ENCODE measurements around the gene CUBN. TPM values are rescaled to one million over a fixed set of nuclear protein-coding genes. Genes with fewer than 3 reads are reported as not detected.

CUBN gene
- total and polyA plus RNA-seq, 2 experiments from 2014 or later = 0.41 to 0.65 TPM

GRCh38 chr10:17144757-17145156, 15.1 kb upstream of the CUBN start:
- Histone ChIP-seq H3K36me3 (ENCODE audit: low read depth) (no peaks in the 10 kb centered on the region), H3K9ac (no peak overlapping the region), H4K20me1 (ENCODE audit: insufficient read depth) (no peaks in the 10 kb centered on the region), H3K4me2 (ENCODE audit: unreplicated experiment) (no peak overlapping the region), H3F3A (ENCODE audit: insufficient read depth) (no peaks in the 10 kb centered on the region), H3K27me3 (replicated peaks; ENCODE audit: insufficient read depth) (no peaks in the 10 kb centered on the region), H3K9me3 (ENCODE audit: low read depth) (no peaks in the 10 kb centered on the region), H3K4me3 (no peak overlapping the region), H3K9me2 (ENCODE audit: insufficient read depth) (no peaks in the 10 kb centered on the region), H3K79me2 (ENCODE audit: insufficient read depth) (no peaks in the 10 kb centered on the region), H2AFZ (no peak overlapping the region), H3K4me1 (ENCODE audit: insufficient read depth) (no peaks in the 10 kb centered on the region), H3K27ac (no peak overlapping the region)
- TF ChIP-seq EZH2 (IDR thresholded peaks at IDR 0.05; ENCODE audit: insufficient read depth, poor library complexity, severe bottlenecking) = no peak
- no peak for TF ChIP-seq EZH2phosphoT487 (IDR thresholded peaks at IDR 0.05; ENCODE audit: insufficient read depth, low read depth)
- DNase-seq = peak; percentile 41
- WGBS, 2 experiments (ENCODE audit: low coverage in 1 of 2, low lambda C conversion rate in 2 of 2, missing lambda C conversion rate in 2 of 2) = 77 to 82% methylated on average over 5 of the region's 5 CpGs
- in situ Hi-C loops (cut with MboI) = no loop called here

- TF ChIP-seq EZH2 (IDR thresholded peaks at IDR 0.05; ENCODE audit: insufficient read depth, poor library complexity, severe bottlenecking) (no peak), EZH2phosphoT487 (IDR thresholded peaks at IDR 0.05; ENCODE audit: insufficient read depth, low read depth) (no peak)
- Histone ChIP-seq H3K79me2 (ENCODE audit: insufficient read depth) (no peaks in the 10 kb centered on the region), H3K27ac (no peak overlapping the region), H3F3A (ENCODE audit: insufficient read depth) (no peaks in the 10 kb centered on the region), H4K20me1 (ENCODE audit: insufficient read depth) (no peaks in the 10 kb centered on the region), H3K9ac (no peak overlapping the region), H3K27me3 (replicated peaks; ENCODE audit: insufficient read depth) (no peaks in the 10 kb centered on the region), H3K9me2 (ENCODE audit: insufficient read depth) (no peaks in the 10 kb centered on the region), H3K36me3 (ENCODE audit: low read depth) (no peaks in the 10 kb centered on the region), H3K4me1 (ENCODE audit: insufficient read depth) (no peaks in the 10 kb centered on the region), H3K4me2 (ENCODE audit: unreplicated experiment) (no peak overlapping the region), H3K9me3 (ENCODE audit: low read depth) (no peaks in the 10 kb centered on the region), H3K4me3 (no peak overlapping the region), H2AFZ (no peak overlapping the region)
- in situ Hi-C loops (cut with MboI) = no loop called here
- 95 to 99% methylated on average over 2 of the region's 2 CpGs for WGBS, 2 experiments (ENCODE audit: low coverage in 1 of 2, low lambda C conversion rate in 2 of 2, missing lambda C conversion rate in 2 of 2)
- no peak for DNase-seq
These were observed 14.4 kb upstream of the CUBN start for GRCh38 chr10:17144032-17144431.

GRCh38 chr10:17143055-17143690, 13.6 kb upstream of the CUBN start:
- no peaks in the 10 kb centered on the region for H3K36me3 ChIP-seq (ENCODE audit: low read depth)
- peak; percentile 14 for DNase-seq
- no peaks in the 10 kb centered on the region for H3K9me2 ChIP-seq (ENCODE audit: insufficient read depth)
- no peaks in the 10 kb centered on the region for H3F3A ChIP-seq (ENCODE audit: insufficient read depth)
- WGBS, 2 experiments (ENCODE audit: low coverage in 1 of 2, low lambda C conversion rate in 2 of 2, missing lambda C conversion rate in 2 of 2) = 64 to 66% methylated on average over 3 of the region's 3 CpGs
- no peaks in the 10 kb centered on the region for H3K4me1 ChIP-seq (ENCODE audit: insufficient read depth)
- no peak overlapping the region for H3K4me3 ChIP-seq
- in situ Hi-C loops (cut with MboI) = no loop called here
- no peak for TF ChIP-seq EZH2 (IDR thresholded peaks at IDR 0.05; ENCODE audit: insufficient read depth, poor library complexity, severe bottlenecking)
- no peak for TF ChIP-seq EZH2phosphoT487 (IDR thresholded peaks at IDR 0.05; ENCODE audit: insufficient read depth, low read depth)
- H3K4me2 ChIP-seq (ENCODE audit: unreplicated experiment) = no peak overlapping the region
- H3K9ac ChIP-seq = no peak overlapping the region
- no peaks in the 10 kb centered on the region for H3K9me3 ChIP-seq (ENCODE audit: low read depth)
- no peaks in the 10 kb centered on the region for H3K79me2 ChIP-seq (ENCODE audit: insufficient read depth)
- H3K27me3 ChIP-seq (replicated peaks; ENCODE audit: insufficient read depth) = no peaks in the 10 kb centered on the region
- H3K27ac ChIP-seq = no peak overlapping the region
- no peak overlapping the region for H2AFZ ChIP-seq
- no peaks in the 10 kb centered on the region for H4K20me1 ChIP-seq (ENCODE audit: insufficient read depth)

- Histone ChIP-seq H3K9ac (no peak overlapping the region), H3K4me2 (ENCODE audit: unreplicated experiment) (no peak overlapping the region), H3K27ac (no peak overlapping the region), H3K4me3 (no peak overlapping the region), H3K4me1 (ENCODE audit: insufficient read depth) (no peaks in the 10 kb centered on the region), H3K36me3 (ENCODE audit: low read depth) (no peaks in the 10 kb centered on the region), H3F3A (ENCODE audit: insufficient read depth) (no peaks in the 10 kb centered on the region), H3K27me3 (replicated peaks; ENCODE audit: insufficient read depth) (no peaks in the 10 kb centered on the region), H4K20me1 (ENCODE audit: insufficient read depth) (no peaks in the 10 kb centered on the region), H2AFZ (no peak overlapping the region), H3K79me2 (ENCODE audit: insufficient read depth) (no peaks in the 10 kb centered on the region), H3K9me2 (ENCODE audit: insufficient read depth) (no peaks in the 10 kb centered on the region), H3K9me3 (ENCODE audit: low read depth) (no peaks in the 10 kb centered on the region)
- no peak for DNase-seq
- in situ Hi-C loops (cut with MboI) = no loop called here
- TF ChIP-seq EZH2phosphoT487 (IDR thresholded peaks at IDR 0.05; ENCODE audit: insufficient read depth, low read depth) (no peak), EZH2 (IDR thresholded peaks at IDR 0.05; ENCODE audit: insufficient read depth, poor library complexity, severe bottlenecking) (no peak)
- 98 to 100% methylated on average over 1 of the region's 1 CpG for WGBS, 2 experiments (ENCODE audit: low coverage in 1 of 2, low lambda C conversion rate in 2 of 2, missing lambda C conversion rate in 2 of 2)
These were observed 12.1 kb upstream of the CUBN start for GRCh38 chr10:17141504-17142229.
